Measurements from ENCODE around the gene MALT1. TPM values are rescaled to one million over a fixed set of nuclear protein-coding genes. Genes with fewer than 3 reads are reported as not detected.

MALT1 gene
- total RNA-seq = 10 to 100 TPM; 42.5 to 44.3 TPM

GRCh38 chr18:58671111-58671631 is at the start of gene MALT1:
TSS of gene MALT1 (plus strand) at chr18:58671465. CDS start at chr18:58671644, 179 bp downstream.
- ChIA-PET POLR2A (interaction anchor here (0.5 to 5.7 kb wide), 24 partner anchors 10 to 688 kb away, joined by 3 to 38 read pairs (median 5); partner anchors contain the start of gene LMAN1), CTCF (interaction anchor here (0.7 to 5.0 kb wide), 15 partner anchors 10 to 470 kb away, joined by 3 to 37 read pairs (median 4); no protein-coding TSS in a partner anchor)
- Mint-ChIP-seq H3K4me1 (ENCODE audit: low read depth) (peaks cover 59% of the 10 kb centered on the region), H3K4me3 (peak within 1 kb of the TSS; percentile 95), H3K9me3 (no peaks in the 10 kb centered on the region), H3K36me3 (peaks cover 15% of the 10 kb centered on the region), H3K27ac (peak within 1 kb of the TSS; percentile 92), H3K27me3 (no peaks in the 10 kb centered on the region)
- peak; percentile 96 for DNase-seq
- intact Hi-C loops (cut with micrococcal nuclease) = loop anchor here (1.0 to 10.0 kb wide), 7 partner anchors 56 to 1234 kb away; partner anchors contain the start of genes LMAN1, NEDD4L and SEC11C

- Mint-ChIP-seq H3K9me3 (no peaks in the 10 kb centered on the region), H3K27me3 (peaks cover 2% of the 10 kb centered on the region), H3K4me3 (no peak overlapping the region), H3K36me3 (no peaks in the 10 kb centered on the region), H3K4me1 (ENCODE audit: low read depth) (peaks cover 18% of the 10 kb centered on the region), H3K27ac (no peak overlapping the region)
- no peak for DNase-seq
- CTCF ChIA-PET = no interaction called here
- POLR2A ChIA-PET = no interaction called here
- intact Hi-C loops (cut with micrococcal nuclease) = no loop called here
These were observed 47.3 kb upstream of the MALT1 start for GRCh38 chr18:58624011-58624410.

- Mint-ChIP-seq H3K4me3 (peak overlapping the region; percentile 10), H3K27ac (no peak overlapping the region), H3K4me1 (ENCODE audit: low read depth) (peaks cover 29% of the 10 kb centered on the region), H3K27me3 (peaks cover 2% of the 10 kb centered on the region), H3K9me3 (no peaks in the 10 kb centered on the region), H3K36me3 (no peaks in the 10 kb centered on the region)
- intact Hi-C loops (cut with micrococcal nuclease) = no loop called here
- CTCF ChIA-PET = interaction anchor here (0.6 to 1.6 kb wide), 2 partner anchors 86 to 138 kb away, joined by 3 to 4 read pairs; no protein-coding TSS in a partner anchor
- no peak for DNase-seq
- POLR2A ChIA-PET = no interaction called here
These were observed 45.4 kb upstream of the MALT1 start for GRCh38 chr18:58625839-58626238.

- ChIA-PET POLR2A (no interaction called here), CTCF (interaction anchor here (0.7 to 1.3 kb wide), 2 partner anchors 129 to 134 kb away, joined by 3 read pairs; no protein-coding TSS in a partner anchor)
- H3K4me1 Mint-ChIP-seq (ENCODE audit: low read depth) = peaks cover 33% of the 10 kb centered on the region
- no peaks in the 10 kb centered on the region for H3K27me3 Mint-ChIP-seq
- H3K36me3 Mint-ChIP-seq = no peaks in the 10 kb centered on the region
- no peak overlapping the region for H3K27ac Mint-ChIP-seq
- no peak overlapping the region for H3K4me3 Mint-ChIP-seq
- intact Hi-C loops (cut with micrococcal nuclease) = no loop called here
- H3K9me3 Mint-ChIP-seq = no peaks in the 10 kb centered on the region
- no peak for DNase-seq
These were observed 41.2 kb upstream of the MALT1 start for GRCh38 chr18:58630071-58630470.

GRCh38 chr18:58631301-58631700 is 40.0 kb upstream of the MALT1 start:
- Mint-ChIP-seq H3K9me3 (no peaks in the 10 kb centered on the region), H3K27me3 (no peaks in the 10 kb centered on the region), H3K4me1 (ENCODE audit: low read depth) (peaks cover 36% of the 10 kb centered on the region), H3K27ac (no peak overlapping the region), H3K36me3 (no peaks in the 10 kb centered on the region), H3K4me3 (no peak overlapping the region)
- no peak for DNase-seq
- intact Hi-C loops (cut with micrococcal nuclease) = no loop called here
- POLR2A ChIA-PET = interaction anchor here (0.6 kb wide), 1 partner anchor 22 kb away, joined by 3 read pairs; no protein-coding TSS in a partner anchor
- CTCF ChIA-PET = no interaction called here

- DNase-seq = no peak
- Mint-ChIP-seq H3K4me3 (no peak overlapping the region), H3K4me1 (ENCODE audit: low read depth) (peaks cover 35% of the 10 kb centered on the region), H3K36me3 (no peaks in the 10 kb centered on the region), H3K9me3 (no peaks in the 10 kb centered on the region), H3K27ac (no peak overlapping the region), H3K27me3 (no peaks in the 10 kb centered on the region)
- intact Hi-C loops (cut with micrococcal nuclease) = no loop called here
- ChIA-PET POLR2A (no interaction called here), CTCF (interaction anchor here (0.6 kb wide), 1 partner anchor 409 kb away, joined by 3 read pairs; no protein-coding TSS in a partner anchor)
These were observed 38.7 kb upstream of the MALT1 start for GRCh38 chr18:58632552-58632951.

- no peak for DNase-seq
- Mint-ChIP-seq H3K4me1 (ENCODE audit: low read depth) (peaks cover 31% of the 10 kb centered on the region), H3K4me3 (no peak overlapping the region), H3K9me3 (no peaks in the 10 kb centered on the region), H3K36me3 (no peaks in the 10 kb centered on the region), H3K27me3 (no peaks in the 10 kb centered on the region), H3K27ac (no peak overlapping the region)
- intact Hi-C loops (cut with micrococcal nuclease) = no loop called here
- POLR2A ChIA-PET = no interaction called here
- CTCF ChIA-PET = no interaction called here
These were observed 37.4 kb upstream of the MALT1 start for GRCh38 chr18:58633874-58634273.

GRCh38 chr18:58635891-58636290 is 35.4 kb upstream of the MALT1 start:
- Mint-ChIP-seq H3K9me3 (no peaks in the 10 kb centered on the region), H3K4me3 (no peak overlapping the region), H3K27ac (no peak overlapping the region), H3K4me1 (ENCODE audit: low read depth) (peaks cover 26% of the 10 kb centered on the region), H3K36me3 (no peaks in the 10 kb centered on the region), H3K27me3 (no peaks in the 10 kb centered on the region)
- POLR2A ChIA-PET = interaction anchor here (1.0 kb wide), 1 partner anchor 91 kb away, joined by 3 read pairs; no protein-coding TSS in a partner anchor
- no peak for DNase-seq
- CTCF ChIA-PET = interaction anchor here (0.7 to 1.5 kb wide), 3 partner anchors 12 to 128 kb away, joined by 3 to 4 read pairs (median 3); no protein-coding TSS in a partner anchor
- intact Hi-C loops (cut with micrococcal nuclease) = no loop called here

GRCh38 chr18:58637197-58637596 is 34.1 kb upstream of the MALT1 start:
- Mint-ChIP-seq H3K4me1 (ENCODE audit: low read depth) (peaks cover 26% of the 10 kb centered on the region), H3K9me3 (no peaks in the 10 kb centered on the region), H3K27me3 (no peaks in the 10 kb centered on the region), H3K36me3 (no peaks in the 10 kb centered on the region), H3K27ac (no peak overlapping the region), H3K4me3 (no peak overlapping the region)
- POLR2A ChIA-PET = interaction anchor here (0.6 to 0.7 kb wide), 2 partner anchors 24 to 502 kb away, joined by 3 to 4 read pairs; no protein-coding TSS in a partner anchor
- intact Hi-C loops (cut with micrococcal nuclease) = no loop called here
- CTCF ChIA-PET = interaction anchor here (0.8 kb wide), 1 partner anchor 127 kb away, joined by 3 read pairs; no protein-coding TSS in a partner anchor
- no peak for DNase-seq

GRCh38 chr18:58637946-58638345 is 33.3 kb upstream of the MALT1 start:
- ChIA-PET CTCF (interaction anchor here (0.8 kb wide), 1 partner anchor 126 kb away, joined by 3 read pairs; no protein-coding TSS in a partner anchor), POLR2A (interaction anchor here (0.6 to 0.7 kb wide), 2 partner anchors 23 to 501 kb away, joined by 3 to 4 read pairs; no protein-coding TSS in a partner anchor)
- Mint-ChIP-seq H3K36me3 (no peaks in the 10 kb centered on the region), H3K4me3 (no peak overlapping the region), H3K4me1 (ENCODE audit: low read depth) (peaks cover 26% of the 10 kb centered on the region), H3K27me3 (no peaks in the 10 kb centered on the region), H3K27ac (no peak overlapping the region), H3K9me3 (no peaks in the 10 kb centered on the region)
- no peak for DNase-seq
- intact Hi-C loops (cut with micrococcal nuclease) = no loop called here

GRCh38 chr18:58638441-58638840 is 32.8 kb upstream of the MALT1 start:
- no peaks in the 10 kb centered on the region for H3K27me3 Mint-ChIP-seq
- H3K4me1 Mint-ChIP-seq (ENCODE audit: low read depth) = peaks cover 22% of the 10 kb centered on the region
- no peak for DNase-seq
- no peak overlapping the region for H3K27ac Mint-ChIP-seq
- POLR2A ChIA-PET = no interaction called here
- H3K4me3 Mint-ChIP-seq = no peak overlapping the region
- intact Hi-C loops (cut with micrococcal nuclease) = no loop called here
- no peaks in the 10 kb centered on the region for H3K36me3 Mint-ChIP-seq
- CTCF ChIA-PET = no interaction called here
- H3K9me3 Mint-ChIP-seq = no peaks in the 10 kb centered on the region

GRCh38 chr18:58639237-58639636 is 32.0 kb upstream of the MALT1 start:
- no peaks in the 10 kb centered on the region for H3K9me3 Mint-ChIP-seq
- peaks cover 17% of the 10 kb centered on the region for H3K4me1 Mint-ChIP-seq (ENCODE audit: low read depth)
- CTCF ChIA-PET = interaction anchor here (1.3 kb wide), 1 partner anchor 109 kb away, joined by 3 read pairs; no protein-coding TSS in a partner anchor
- intact Hi-C loops (cut with micrococcal nuclease) = no loop called here
- no peak overlapping the region for H3K27ac Mint-ChIP-seq
- no peaks in the 10 kb centered on the region for H3K27me3 Mint-ChIP-seq
- POLR2A ChIA-PET = no interaction called here
- H3K36me3 Mint-ChIP-seq = no peaks in the 10 kb centered on the region
- DNase-seq = no peak
- no peak overlapping the region for H3K4me3 Mint-ChIP-seq

Measured in activated CD4-positive, alpha-beta memory T cell treated with anti-CD3 and anti-CD28 coated beads for 36 hours (primary cell).